ENCODE data around the gene H1-8. TPM values are rescaled to one million over a fixed set of nuclear protein-coding genes. Genes with fewer than 3 reads are reported as not detected.

H1-8 gene
- total RNA-seq, 1 experiment from 2014 or later: not detected

DNA sequence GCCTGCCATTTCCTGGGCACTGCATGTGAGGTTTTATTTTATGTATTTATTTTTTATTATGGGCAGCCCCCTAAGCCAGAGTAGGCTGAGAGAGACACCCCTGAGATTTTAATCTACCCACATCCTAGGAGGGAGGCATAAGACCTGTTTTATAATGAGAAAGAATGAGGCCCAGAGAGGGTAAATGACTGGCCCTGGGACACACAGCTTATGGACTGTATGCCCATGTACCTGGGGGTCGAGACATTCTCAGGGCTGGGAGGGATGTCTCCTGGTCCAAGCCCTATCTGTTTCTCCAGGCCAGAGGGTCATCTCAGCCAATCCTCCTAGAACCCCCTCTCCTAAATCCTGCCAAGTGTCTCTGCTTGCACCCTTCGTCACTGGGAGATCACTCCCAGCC is 57.4 kb downstream of the H1-8 start:
- H3K9me2 ChIP-seq (ENCODE audit: insufficient read depth): no peaks in the 10 kb centered on the region
- H3K9ac ChIP-seq (ENCODE audit: low read length): no peak overlapping the region
- peaks cover 10 to 33% of the 10 kb centered on the region in 2 experiments for H3K4me1 ChIP-seq (ENCODE audit: control insufficient read depth in 1 of 2, insufficient read depth in 2 of 2, low read length in 2 of 2)
- H3K79me2 ChIP-seq (ENCODE audit: insufficient read depth, low read length): peaks cover 53% of the 10 kb centered on the region
- ChIA-PET RAD21 (ENCODE audit: low non-redundant PET in 1 of 2, low total read pairs in 2 of 2, uncharacterized antibody in 2 of 2, unreplicated experiment in 2 of 2) (no interaction called here), POLR2A (no interaction called here), CTCF (no interaction called here)
- intact Hi-C loops (cut with micrococcal nuclease): no loop called here
- no peaks in the 10 kb centered on the region for H3K36me3 ChIP-seq (ENCODE audit: control insufficient read depth in 1 of 2, insufficient read depth in 2 of 2, low read length in 2 of 2)
- ATAC-seq (no peak), DNase-seq (ENCODE audit: low read depth, low spot score) (no peak)
- H3K4me2 ChIP-seq (ENCODE audit: low read length): no peak overlapping the region
- no peaks in the 10 kb centered on the region for H3K27me3 ChIP-seq (ENCODE audit: insufficient read depth, low read length)
- no peak overlapping the region for H3K4me3 ChIP-seq (replicated peaks in 1 of 2; ENCODE audit: low read depth in 1 of 2, low read length in 2 of 2)
- no peak overlapping the region for H2AFZ ChIP-seq (ENCODE audit: low read depth, low read length, poor library complexity, severe bottlenecking)
- BruUV-seq (replicated peaks): no TSS peak
- no peaks in the 10 kb centered on the region for H3K9me3 ChIP-seq (ENCODE audit: control insufficient read depth in 1 of 2, insufficient read depth in 1 of 2, low read depth in 1 of 2, low read length in 2 of 2)
- no peaks in the 10 kb centered on the region for H4K20me1 ChIP-seq (ENCODE audit: insufficient read depth)
- TF ChIP-seq ZNF274 (IDR thresholded peaks at IDR 0.05; ENCODE audit: low read depth, low read length) (no peak), SIN3A (IDR thresholded peaks at IDR 0.05; ENCODE audit: low read depth) (no peak), POLR2AphosphoS5 (IDR thresholded peaks at IDR 0.05; ENCODE audit: low read depth, low read length) (no peak), FOSL1 (IDR thresholded peaks at IDR 0.05; ENCODE audit: low read depth) (no peak), ELF1 (IDR thresholded peaks at IDR 0.05; ENCODE audit: borderline replicate concordance, low read depth) (no peak), JUND (IDR thresholded peaks at IDR 0.05) (no peak), RAD21 (IDR thresholded peaks at IDR 0.05; ENCODE audit: low read depth) (no peak), SRF (IDR thresholded peaks at IDR 0.05; ENCODE audit: low read depth) (no peak), CBX3 (IDR thresholded peaks at IDR 0.05; ENCODE audit: low read depth) (no peak)
- TF ChIP-seq, protein P1, sequence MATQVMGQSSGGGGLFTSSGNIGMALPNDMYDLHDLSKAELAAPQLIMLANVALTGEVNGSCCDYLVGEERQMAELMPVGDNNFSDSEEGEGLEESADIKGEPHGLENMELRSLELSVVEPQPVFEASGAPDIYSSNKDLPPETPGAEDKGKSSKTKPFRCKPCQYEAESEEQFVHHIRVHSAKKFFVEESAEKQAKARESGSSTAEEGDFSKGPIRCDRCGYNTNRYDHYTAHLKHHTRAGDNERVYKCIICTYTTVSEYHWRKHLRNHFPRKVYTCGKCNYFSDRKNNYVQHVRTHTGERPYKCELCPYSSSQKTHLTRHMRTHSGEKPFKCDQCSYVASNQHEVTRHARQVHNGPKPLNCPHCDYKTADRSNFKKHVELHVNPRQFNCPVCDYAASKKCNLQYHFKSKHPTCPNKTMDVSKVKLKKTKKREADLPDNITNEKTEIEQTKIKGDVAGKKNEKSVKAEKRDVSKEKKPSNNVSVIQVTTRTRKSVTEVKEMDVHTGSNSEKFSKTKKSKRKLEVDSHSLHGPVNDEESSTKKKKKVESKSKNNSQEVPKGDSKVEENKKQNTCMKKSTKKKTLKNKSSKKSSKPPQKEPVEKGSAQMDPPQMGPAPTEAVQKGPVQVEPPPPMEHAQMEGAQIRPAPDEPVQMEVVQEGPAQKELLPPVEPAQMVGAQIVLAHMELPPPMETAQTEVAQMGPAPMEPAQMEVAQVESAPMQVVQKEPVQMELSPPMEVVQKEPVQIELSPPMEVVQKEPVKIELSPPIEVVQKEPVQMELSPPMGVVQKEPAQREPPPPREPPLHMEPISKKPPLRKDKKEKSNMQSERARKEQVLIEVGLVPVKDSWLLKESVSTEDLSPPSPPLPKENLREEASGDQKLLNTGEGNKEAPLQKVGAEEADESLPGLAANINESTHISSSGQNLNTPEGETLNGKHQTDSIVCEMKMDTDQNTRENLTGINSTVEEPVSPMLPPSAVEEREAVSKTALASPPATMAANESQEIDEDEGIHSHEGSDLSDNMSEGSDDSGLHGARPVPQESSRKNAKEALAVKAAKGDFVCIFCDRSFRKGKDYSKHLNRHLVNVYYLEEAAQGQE (IDR thresholded peaks at IDR 0.05; ENCODE audit: low read depth): no peak
- TF ChIP-seq, protein P2, sequence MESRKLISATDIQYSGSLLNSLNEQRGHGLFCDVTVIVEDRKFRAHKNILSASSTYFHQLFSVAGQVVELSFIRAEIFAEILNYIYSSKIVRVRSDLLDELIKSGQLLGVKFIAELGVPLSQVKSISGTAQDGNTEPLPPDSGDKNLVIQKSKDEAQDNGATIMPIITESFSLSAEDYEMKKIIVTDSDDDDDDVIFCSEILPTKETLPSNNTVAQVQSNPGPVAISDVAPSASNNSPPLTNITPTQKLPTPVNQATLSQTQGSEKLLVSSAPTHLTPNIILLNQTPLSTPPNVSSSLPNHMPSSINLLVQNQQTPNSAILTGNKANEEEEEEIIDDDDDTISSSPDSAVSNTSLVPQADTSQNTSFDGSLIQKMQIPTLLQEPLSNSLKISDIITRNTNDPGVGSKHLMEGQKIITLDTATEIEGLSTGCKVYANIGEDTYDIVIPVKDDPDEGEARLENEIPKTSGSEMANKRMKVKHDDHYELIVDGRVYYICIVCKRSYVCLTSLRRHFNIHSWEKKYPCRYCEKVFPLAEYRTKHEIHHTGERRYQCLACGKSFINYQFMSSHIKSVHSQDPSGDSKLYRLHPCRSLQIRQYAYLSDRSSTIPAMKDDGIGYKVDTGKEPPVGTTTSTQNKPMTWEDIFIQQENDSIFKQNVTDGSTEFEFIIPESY (IDR thresholded peaks at IDR 0.05; ENCODE audit: extremely low read depth, insufficient replicate concordance, low read length): no peak
- TF ChIP-seq, protein P3, sequence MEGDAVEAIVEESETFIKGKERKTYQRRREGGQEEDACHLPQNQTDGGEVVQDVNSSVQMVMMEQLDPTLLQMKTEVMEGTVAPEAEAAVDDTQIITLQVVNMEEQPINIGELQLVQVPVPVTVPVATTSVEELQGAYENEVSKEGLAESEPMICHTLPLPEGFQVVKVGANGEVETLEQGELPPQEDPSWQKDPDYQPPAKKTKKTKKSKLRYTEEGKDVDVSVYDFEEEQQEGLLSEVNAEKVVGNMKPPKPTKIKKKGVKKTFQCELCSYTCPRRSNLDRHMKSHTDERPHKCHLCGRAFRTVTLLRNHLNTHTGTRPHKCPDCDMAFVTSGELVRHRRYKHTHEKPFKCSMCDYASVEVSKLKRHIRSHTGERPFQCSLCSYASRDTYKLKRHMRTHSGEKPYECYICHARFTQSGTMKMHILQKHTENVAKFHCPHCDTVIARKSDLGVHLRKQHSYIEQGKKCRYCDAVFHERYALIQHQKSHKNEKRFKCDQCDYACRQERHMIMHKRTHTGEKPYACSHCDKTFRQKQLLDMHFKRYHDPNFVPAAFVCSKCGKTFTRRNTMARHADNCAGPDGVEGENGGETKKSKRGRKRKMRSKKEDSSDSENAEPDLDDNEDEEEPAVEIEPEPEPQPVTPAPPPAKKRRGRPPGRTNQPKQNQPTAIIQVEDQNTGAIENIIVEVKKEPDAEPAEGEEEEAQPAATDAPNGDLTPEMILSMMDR (IDR thresholded peaks at IDR 0.05 in 2 of 3, conservative IDR thresholded peaks at IDR 0.05 in 1 of 3; ENCODE audit: borderline replicate concordance in 1 of 3, insufficient read depth in 1 of 3, low read depth in 2 of 3, low read length in 2 of 3): no peak
- TF ChIP-seq, protein P4, sequence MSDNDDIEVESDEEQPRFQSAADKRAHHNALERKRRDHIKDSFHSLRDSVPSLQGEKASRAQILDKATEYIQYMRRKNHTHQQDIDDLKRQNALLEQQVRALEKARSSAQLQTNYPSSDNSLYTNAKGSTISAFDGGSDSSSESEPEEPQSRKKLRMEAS (IDR thresholded peaks at IDR 0.05): no peak
- H3K27ac ChIP-seq (ENCODE audit: low read depth, low read length): no peak overlapping the region
